H1 (cell line): ENCODE measurements around the gene TCERG1L. TPM values are rescaled to one million over a fixed set of nuclear protein-coding genes. Genes with fewer than 3 reads are reported as not detected.

Experiments used
- CTCF ChIA-PET: fragments of 300-600 bp; sonication (Branson Sonifier 250); formaldehyde crosslinking; loops from one replicate; lab custom pipeline; 2021; ENCODE audit not compliant: partially characterized antibody; lab: Charles Lee
- POLR2A ChIA-PET: fragments of 300-600 bp; sonication (Branson Sonifier 250); formaldehyde crosslinking; loops from one replicate; lab custom pipeline; 2021; ENCODE audit warnings: inconsistent platforms; ENCODE audit not compliant: partially characterized antibody; lab: Charles Lee
- DNase-seq, 2 experiments: peaks; one replicate each; pipeline versions ENCODE4 v3.0.0 to v3.0.0-alpha.2; 2010 to 2022; ENCODE audit warnings: low spot score in 2 of 2, low read depth in 1 of 2, mixed read lengths in 1 of 2
- FAIRE-seq: peaks from 2 replicates; lab custom pipeline; 2011; peaks lifted over from hg19 to GRCh38; lab: Jason Lieb, UNC
- H2AFZ ChIP-seq: 2 replicates; pipeline ENCODE4 v1.8.1; 2012; ENCODE audit warnings: low read length, inconsistent platforms
- H2AK5ac ChIP-seq: 2 replicates; pipeline ENCODE4 v1.6.1; 2013; ENCODE audit warnings: low read depth, low read length
- H2BK120ac ChIP-seq: replicated peaks from 2 replicates; pipeline ENCODE3; 2013; ENCODE audit warnings: low read depth, low read length, inconsistent platforms
- H2BK12ac ChIP-seq: 2 replicates; pipeline ENCODE4 v1.6.1; 2013; ENCODE audit warnings: low read depth, low read length
- H2BK15ac ChIP-seq: 2 replicates; pipeline ENCODE4 v1.6.1; 2013; ENCODE audit warnings: low read length
- H2BK20ac ChIP-seq: 2 replicates; pipeline ENCODE4 v1.6.1; 2013; ENCODE audit warnings: low read length
- H2BK5ac ChIP-seq: 2 replicates; pipeline ENCODE4 v1.6.1; 2013; ENCODE audit warnings: low read depth, low read length
- H3K14ac ChIP-seq: 2 replicates; pipeline ENCODE4 v1.6.1; 2013; ENCODE audit warnings: inconsistent platforms; ENCODE audit not compliant: insufficient read length
- H3K18ac ChIP-seq: 2 replicates; pipeline ENCODE4 v1.6.1; 2013; ENCODE audit warnings: low read length; ENCODE audit errors: extremely low read depth
- H3K23ac ChIP-seq: 2 replicates; pipeline ENCODE4 v1.6.1; 2013; ENCODE audit warnings: inconsistent platforms; ENCODE audit not compliant: insufficient read length
- H3K23me2 ChIP-seq: 2 replicates; pipeline ENCODE4 v1.6.1; 2013; ENCODE audit warnings: low read depth, low read length
- H3K27ac ChIP-seq: 2 replicates; pipeline ENCODE4 v1.6.1; 2011; ENCODE audit warnings: low read depth, low read length, inconsistent platforms
- H3K27me3 ChIP-seq, 4 experiments: replicated peaks in 1 of 4; 1 replicate in 1 of 4; 2 replicates in 3 of 4; pipeline versions ENCODE4 v1.6.1 to v1.8.1; 2011 to 2013; ENCODE audit warnings: low read length in 3 of 4, mild to moderate bottlenecking in 3 of 4, inconsistent platforms in 2 of 4, mixed read lengths in 2 of 4, moderate library complexity in 1 of 4; ENCODE audit not compliant: control insufficient read depth in 3 of 4, insufficient read depth in 3 of 4; ENCODE audit errors: extremely low read depth in 1 of 4
- H3K36me3 ChIP-seq, 4 experiments: 2 replicates each; pipeline versions ENCODE4 v1.6.1 to v1.8.1; 2011 to 2013; ENCODE audit warnings: mild to moderate bottlenecking in 4 of 4, low read length in 3 of 4, moderate library complexity in 2 of 4, control low read depth in 1 of 4, inconsistent platforms in 1 of 4; ENCODE audit not compliant: insufficient read depth in 4 of 4, control insufficient read depth in 2 of 4
- H3K4ac ChIP-seq: replicated peaks from 2 replicates; pipeline ENCODE3; 2013; ENCODE audit warnings: low read length, low read depth, mixed read lengths, inconsistent platforms; ENCODE audit not compliant: insufficient read length
- H3K4me1 ChIP-seq, 4 experiments: replicated peaks in 1 of 4; 1 replicate in 1 of 4; 2 replicates in 3 of 4; pipeline versions ENCODE4 v1.6.1 to v1.8.1; 2011 to 2013; ENCODE audit warnings: low read length in 3 of 4, inconsistent platforms in 2 of 4, mixed read lengths in 1 of 4; ENCODE audit not compliant: insufficient read depth in 4 of 4, control insufficient read depth in 3 of 4
- H3K4me2 ChIP-seq, 2 experiments: 2 replicates each; pipeline versions ENCODE4 v1.6.1 to v1.8.1; 2011 to 2013; ENCODE audit warnings: low read depth in 2 of 2, low read length in 2 of 2, control low read depth in 1 of 2, inconsistent platforms in 1 of 2, mild to moderate bottlenecking in 1 of 2; ENCODE audit not compliant: insufficient read depth in 1 of 2
- H3K4me3 ChIP-seq, 4 experiments: fragments of 200-600, 300-600 bp in 1 of 4; sonication (generic), shearing (Covaris generic), sonication (Bioruptor Twin) in 1 of 4; 2 replicates each; pipeline versions ENCODE4 v1.5.1 to v1.8.1; 2011 to 2016; ENCODE audit warnings: low read length in 4 of 4, low read depth in 3 of 4, control low read depth in 2 of 4, inconsistent platforms in 2 of 4, mild to moderate bottlenecking in 2 of 4, mixed read lengths in 1 of 4, moderate library complexity in 1 of 4; ENCODE audit not compliant: insufficient read depth in 2 of 4; ENCODE audit errors: extremely low read depth in 1 of 4
- H3K56ac ChIP-seq: replicated peaks from 2 replicates; pipeline ENCODE3; 2013; ENCODE audit warnings: low read depth, mild to moderate bottlenecking, mixed read lengths, low read length, inconsistent platforms; ENCODE audit not compliant: insufficient read length
- H3K79me1 ChIP-seq: 2 replicates; pipeline ENCODE4 v1.6.1; 2013; ENCODE audit warnings: low read depth, low read length, control low read depth
- H3K79me2 ChIP-seq, 2 experiments: 2 replicates each; pipeline versions ENCODE4 v1.6.1 to v1.8.1; 2012 to 2013; ENCODE audit warnings: low read length in 2 of 2, mild to moderate bottlenecking in 2 of 2, inconsistent platforms in 1 of 2; ENCODE audit not compliant: insufficient read depth in 2 of 2, control insufficient read depth in 1 of 2
- H3K9ac ChIP-seq, 4 experiments: replicated peaks in 1 of 4; 1 replicate in 1 of 4; 2 replicates in 3 of 4; pipeline versions ENCODE4 v1.6.1 to v1.8.1; 2011 to 2013; ENCODE audit warnings: low read depth in 3 of 4, low read length in 3 of 4, control low read depth in 2 of 4, mild to moderate bottlenecking in 2 of 4, moderate library complexity in 2 of 4, inconsistent platforms in 1 of 4; ENCODE audit errors: extremely low read depth in 1 of 4
- H3K9me3 ChIP-seq, 2 experiments: 2 replicates each; pipeline versions ENCODE4 v1.6.1 to v1.8.1; 2012 to 2013; ENCODE audit warnings: mild to moderate bottlenecking in 2 of 2, moderate library complexity in 2 of 2, control low read depth in 1 of 2, inconsistent platforms in 1 of 2, low read depth in 1 of 2, low read length in 1 of 2, mixed read lengths in 1 of 2; ENCODE audit not compliant: insufficient read depth in 2 of 2
- H4K20me1 ChIP-seq, 2 experiments: replicated peaks in 1 of 2; 2 replicates each; pipeline versions ENCODE3 to v1.8.1; 2011 to 2013; ENCODE audit warnings: inconsistent platforms in 2 of 2, low read length in 2 of 2, mild to moderate bottlenecking in 1 of 2; ENCODE audit not compliant: insufficient read depth in 2 of 2, control insufficient read depth in 1 of 2
- H4K5ac ChIP-seq: 2 replicates; pipeline ENCODE4 v1.6.1; 2013; ENCODE audit warnings: low read length, low read depth, mixed read lengths, inconsistent platforms; ENCODE audit not compliant: insufficient read length
- H4K8ac ChIP-seq: 2 replicates; pipeline ENCODE4 v1.8.0; 2013; ENCODE audit warnings: mild to moderate bottlenecking, moderate library complexity, low read length, inconsistent platforms; ENCODE audit not compliant: insufficient read depth; ENCODE audit errors: extremely low read depth
- H4K91ac ChIP-seq: replicated peaks from 2 replicates; pipeline ENCODE3; 2013; ENCODE audit warnings: low read length, mixed read lengths, inconsistent platforms; ENCODE audit not compliant: insufficient read length
- ASH2L ChIP-seq: fragments of 200-600, 300-600 bp; sonication (generic); IDR thresholded peaks from one replicate; pipeline ENCODE4 v1.7.1; 2017; ENCODE audit warnings: low read length
- CEBPB ChIP-seq: IDR thresholded peaks from 2 replicates; pipeline ENCODE4 v1.6.1; 2012; ENCODE audit warnings: low read depth, low read length
- POU5F1 ChIP-seq: IDR thresholded peaks from 2 replicates; pipeline ENCODE4 v1.6.1; 2011; ENCODE audit warnings: low read depth, mild to moderate bottlenecking, low read length, moderate library complexity
- SAP30 ChIP-seq: fragments of 300-600 bp; sonication (generic); IDR thresholded peaks from 2 replicates; pipeline ENCODE4 v1.7.1; 2012; ENCODE audit warnings: low read length, moderate library complexity, mild to moderate bottlenecking, inconsistent platforms; ENCODE audit not compliant: insufficient read depth, insufficient replicate concordance
- SIRT6 ChIP-seq: IDR thresholded peaks from one replicate; pipeline ENCODE4 v1.7.1; 2012; ENCODE audit warnings: low read length, inconsistent platforms
- TAF1 ChIP-seq: IDR thresholded peaks from 2 replicates; pipeline ENCODE4 v1.6.1; 2011; ENCODE audit warnings: mild to moderate bottlenecking, low read depth, low read length
- WGBS, 2 experiments: shearing (Covaris generic) in 1 of 2; methylation state at CpG; one replicate each; pipeline versions ENCODE4 v1.1.6 to v1.1.7; 2013 to 2015; ENCODE audit warnings: low lambda C conversion rate in 2 of 2, mixed read lengths in 2 of 2, inconsistent platforms in 1 of 2, low coverage in 1 of 2, missing lambda C conversion rate in 1 of 2; ENCODE audit not compliant: insufficient replicate concordance in 2 of 2, insufficient coverage in 1 of 2, insufficient read length in 1 of 2; ENCODE audit errors: extremely low coverage in 1 of 2, missing lambda C conversion rate in 1 of 2; 5-methylcytosine and 5-hydroxymethylcytosine counted together
- polyA plus RNA-seq, 7 experiments: library from polyadenylated mRNA; depleted of rRNA in 3 of 7; stranded (reverse) in 5 of 7; unstranded in 2 of 7; fragments of >200 nt in 5 of 7; fragments of 200-250 nt in 2 of 7; gene quantifications; 1 replicate in 5 of 7; 2 replicates in 1 of 7; 4 replicates in 1 of 7; pipeline versions ENCODE4 v1.2.1 to v1.2.3, GENCODE V29; 2011 to 2013; ENCODE audit warnings: missing spikeins in 2 of 7, mixed read lengths in 2 of 7
- total RNA-seq: library from RNA; stranded (reverse); fragmentation: NEBNext Ultra II Directional; extraction: Animal tissue kit (Norgen Biotek cat#: 25700); gene quantifications from 2 replicates; pipeline ENCODE4 v1.2.1, GENCODE V29; 2021

TCERG1L gene
- total and polyA plus RNA-seq, 2 of the 8 experiments (the other 6 are each of a cell fraction or from before 2014, with no cell fraction given) = 3.9 to 6.9 TPM

DNA sequence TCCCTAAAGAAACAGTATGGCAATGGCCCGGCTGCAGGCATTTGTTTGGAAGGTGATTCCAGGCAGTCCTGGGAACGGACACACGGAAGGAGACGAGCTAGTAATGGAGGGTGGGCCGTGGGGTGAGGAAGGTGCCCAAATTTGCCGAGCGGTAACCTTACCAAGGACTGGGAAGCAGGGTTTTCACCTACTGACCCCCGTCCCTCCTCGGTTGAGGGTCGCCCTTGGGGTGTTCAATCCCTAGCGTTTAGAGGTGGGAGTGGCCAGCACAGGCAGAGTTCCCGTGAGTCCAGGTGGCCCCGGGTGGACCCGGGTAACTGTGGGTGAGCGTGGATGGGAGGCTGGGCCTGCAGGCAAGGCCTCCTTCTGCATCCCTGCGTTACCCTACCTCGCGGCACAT lies 198.8 kb downstream of the TCERG1L start:
- Histone ChIP-seq H3K4me3 (no peak overlapping the region), H3K79me2 (no peaks in the 10 kb centered on the region), H3K4me2 (no peak overlapping the region), H3K27me3 (no peaks in the 10 kb centered on the region), H3K9ac (no peak overlapping the region), H4K5ac (no peak overlapping the region), H2AK5ac (no peak overlapping the region), H4K20me1 (no peaks in the 10 kb centered on the region), H2BK20ac (no peak overlapping the region), H3K36me3 (no peaks in the 10 kb centered on the region), H3K23ac (no peak overlapping the region), H3K27ac (no peak overlapping the region), H2BK120ac (no peak overlapping the region), H2AFZ (no peak overlapping the region), H4K91ac (no peak overlapping the region), H3K4me1 (peaks cover 0 to 8% (median 2%) of the 10 kb centered on the region in 4 experiments; a peak in 3 of 7 replicates), H3K18ac (no peak overlapping the region), H4K8ac (peak overlapping the region; percentile 14), H3K79me1 (no peaks in the 10 kb centered on the region), H3K56ac (no peak overlapping the region), H2BK5ac (no peak overlapping the region), H2BK15ac (no peak overlapping the region), H2BK12ac (no peak overlapping the region), H3K9me3 (no peaks in the 10 kb centered on the region), H3K23me2 (no peaks in the 10 kb centered on the region), H3K4ac (no peak overlapping the region), H3K14ac (no peak overlapping the region)
- ChIA-PET POLR2A (no interaction called here), CTCF (interaction anchor here (0.6 to 1.1 kb wide), 2 partner anchors 23 to 33 kb away, joined by 3 read pairs; no protein-coding TSS in a partner anchor)
- FAIRE-seq (no peak), DNase-seq (no peak)
- WGBS, 2 experiments = 89% methylated on average over 18 of the region's 18 CpGs; no CpG with 5 or more reads in 1 of the 2 experiments
- TF ChIP-seq TAF1 (no peak), SAP30 (no peak), POU5F1 (no peak), CEBPB (no peak), ASH2L (no peak), SIRT6 (no peak)
